Activated CD4-positive, CD25-positive, alpha-beta regulatory T cell treated with anti-CD3 and anti-CD28 coated beads, Interleukin-2, amount 50 U/mL, for 16 hours (primary cell): ENCODE measurements around the gene PHF2.

ENCODE experiments used
- DNase-seq: peaks from one replicate; pipeline ENCODE4 v3.0.0-alpha.2; 2020; ENCODE audit warnings: low read depth, low spot score

Gene PHF2

DNA sequence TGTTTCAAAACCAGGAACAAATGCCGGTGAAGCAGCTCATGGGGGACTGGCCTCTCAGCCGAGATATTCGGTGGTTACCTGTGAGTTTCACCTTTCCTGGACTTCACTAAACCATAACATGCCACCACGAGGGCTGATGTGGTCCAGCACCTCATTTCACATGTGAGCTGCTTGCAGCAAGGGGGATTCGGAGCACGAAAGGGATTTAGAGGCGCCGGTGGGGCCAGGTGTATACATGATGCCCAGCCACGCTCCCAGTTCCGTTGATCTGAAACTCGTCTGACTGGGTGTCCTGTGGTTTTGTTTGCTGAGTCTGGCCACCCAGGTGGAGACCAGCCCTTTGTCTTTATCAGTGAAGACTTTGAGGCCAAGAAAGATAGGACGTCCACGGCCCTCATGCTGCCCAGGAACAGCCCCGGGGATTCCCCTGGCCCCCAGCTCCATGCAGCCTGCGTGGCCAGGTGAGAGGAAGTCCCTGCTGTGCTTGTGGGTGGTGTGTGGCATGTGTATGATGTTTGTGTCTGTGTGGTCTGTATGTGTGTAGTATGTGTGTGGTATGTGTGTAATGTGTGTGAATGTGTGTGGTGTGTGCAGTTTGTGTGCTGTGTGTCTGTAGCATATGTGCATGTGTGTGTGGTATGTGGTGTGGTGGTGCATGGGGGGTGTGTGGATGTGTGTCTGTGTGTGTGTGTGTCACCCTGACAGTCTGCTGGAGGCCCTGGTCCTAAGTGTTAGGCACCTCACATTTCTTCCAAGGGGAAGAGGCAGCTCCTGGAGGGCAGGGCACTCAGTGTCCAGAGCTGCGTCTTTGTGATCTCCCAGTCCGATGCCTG is 23.4 kb downstream of the PHF2 start:
- no peak for DNase-seq

DNA sequence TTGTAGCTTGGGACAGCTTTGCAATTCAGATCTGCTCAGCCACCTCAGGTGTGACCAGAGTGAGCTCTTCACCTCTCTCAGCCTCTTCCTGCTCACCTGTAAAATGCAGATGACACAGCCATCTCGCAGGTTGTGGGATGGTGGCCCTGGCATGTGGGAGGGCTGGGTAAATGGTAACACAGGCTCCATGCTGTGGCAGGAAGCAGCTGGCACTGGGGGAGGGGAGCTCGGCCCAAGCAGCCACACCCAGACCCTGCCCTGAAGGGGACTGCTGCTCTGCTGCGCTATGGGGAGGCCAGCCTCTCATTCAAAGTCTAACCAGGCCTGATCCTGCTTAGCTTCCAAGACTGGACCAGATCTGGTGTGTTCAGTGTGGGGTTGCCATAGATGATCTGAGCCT is 24.1 kb downstream of the PHF2 start:
- DNase-seq: no peak

DNA sequence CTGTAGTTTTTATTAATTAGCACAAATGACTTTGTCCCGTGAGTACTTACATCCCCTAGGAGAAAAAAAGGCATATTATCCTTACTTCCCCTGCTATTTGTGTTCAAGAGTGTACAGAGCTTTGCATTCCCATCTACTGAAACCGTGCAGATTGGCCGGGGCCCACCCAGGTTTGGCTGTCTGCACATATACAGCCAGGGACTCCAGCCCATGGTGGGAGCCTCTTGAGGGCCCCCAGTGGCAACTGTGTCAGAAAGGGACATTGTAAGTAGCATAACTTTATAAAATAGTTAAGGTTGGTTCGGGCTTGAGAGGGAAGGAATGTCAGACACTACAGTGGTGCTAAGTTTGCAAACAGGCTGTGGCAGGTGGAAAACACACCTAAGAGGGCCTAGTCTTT is 24.7 kb downstream of the PHF2 start:
- DNase-seq: no peak

DNA sequence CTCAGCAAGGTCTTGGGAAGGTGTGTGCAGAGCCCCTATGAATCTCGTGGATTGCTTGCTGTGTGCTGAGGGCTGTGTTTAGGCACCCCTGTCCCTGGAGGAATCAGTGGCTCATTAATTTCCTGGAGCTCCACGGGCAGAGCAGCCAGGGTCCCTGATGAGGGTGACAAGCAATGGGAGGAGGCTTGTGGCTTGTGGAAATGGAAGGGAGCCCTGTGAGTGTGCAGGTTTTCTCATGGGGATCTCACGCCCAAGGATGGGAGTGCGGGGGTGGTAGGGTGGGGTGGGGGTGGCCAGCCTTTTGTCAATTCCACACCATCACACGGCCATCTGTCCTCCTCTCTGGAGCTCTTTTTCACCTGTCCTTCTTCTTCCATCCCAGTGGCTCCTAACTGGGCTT is 25.3 kb downstream of the PHF2 start:
- no peak for DNase-seq

DNA sequence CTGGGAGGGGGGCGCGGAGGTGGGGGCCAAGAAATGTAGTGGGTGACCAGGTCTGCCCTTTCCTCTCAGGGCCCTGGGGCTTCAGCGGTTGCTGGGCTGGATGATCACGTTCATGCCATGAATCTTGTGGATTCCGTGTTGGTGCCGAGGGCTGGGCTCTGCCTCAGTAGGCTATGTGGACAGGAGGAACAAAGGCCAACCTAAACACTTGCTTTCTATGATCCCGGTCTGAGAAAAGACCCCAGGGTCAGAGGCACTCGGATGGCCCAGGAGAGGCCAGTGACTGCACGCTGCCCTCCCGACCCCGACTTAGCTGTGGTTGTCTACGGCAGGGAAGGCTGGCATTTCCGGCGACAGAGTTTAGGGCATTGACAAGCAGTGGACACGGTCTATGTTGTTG is 26.6 kb downstream of the PHF2 start:
- DNase-seq: no peak

DNA sequence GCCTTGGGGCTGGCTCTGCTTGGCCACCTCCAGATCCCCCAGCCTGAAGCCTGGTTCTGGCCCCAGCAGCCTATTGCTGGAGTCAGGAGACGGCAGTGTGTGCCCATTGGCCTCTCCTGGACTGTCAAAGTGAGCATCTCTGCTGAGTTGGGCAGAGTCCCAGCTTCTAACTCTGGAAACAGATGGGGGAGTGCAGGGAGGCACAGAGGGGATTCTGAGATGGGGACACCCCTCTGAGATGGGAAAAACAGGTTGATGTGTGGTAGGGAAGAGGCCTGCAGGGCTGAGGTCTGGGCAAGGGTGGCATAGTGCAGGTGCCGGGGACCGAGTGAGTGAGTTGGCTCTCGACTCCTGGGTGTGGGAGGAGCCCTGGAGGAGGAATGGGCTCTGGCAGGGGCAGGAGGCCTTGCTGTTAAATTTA is 27.5 kb downstream of the PHF2 start:
- DNase-seq: no peak

DNA sequence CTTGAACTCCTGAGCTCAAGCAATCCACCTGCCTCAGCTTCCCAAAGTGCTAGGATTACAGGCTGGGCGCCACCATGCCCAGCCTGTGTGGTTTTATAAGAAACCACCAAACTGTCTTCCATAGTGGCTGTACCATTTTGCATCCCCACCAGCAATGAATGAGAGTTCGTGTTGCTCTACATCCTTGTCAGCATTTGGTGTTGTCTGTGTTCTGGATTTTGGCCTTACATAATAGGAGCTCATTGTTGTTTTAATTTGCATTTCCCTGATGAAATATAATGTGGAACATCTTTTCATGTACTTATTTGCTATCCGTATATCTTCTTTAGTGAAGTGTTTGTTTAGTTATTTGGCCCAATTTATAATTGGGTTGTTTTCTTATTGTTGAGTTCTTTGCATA is 29.8 kb downstream of the PHF2 start:
- no peak for DNase-seq

DNA sequence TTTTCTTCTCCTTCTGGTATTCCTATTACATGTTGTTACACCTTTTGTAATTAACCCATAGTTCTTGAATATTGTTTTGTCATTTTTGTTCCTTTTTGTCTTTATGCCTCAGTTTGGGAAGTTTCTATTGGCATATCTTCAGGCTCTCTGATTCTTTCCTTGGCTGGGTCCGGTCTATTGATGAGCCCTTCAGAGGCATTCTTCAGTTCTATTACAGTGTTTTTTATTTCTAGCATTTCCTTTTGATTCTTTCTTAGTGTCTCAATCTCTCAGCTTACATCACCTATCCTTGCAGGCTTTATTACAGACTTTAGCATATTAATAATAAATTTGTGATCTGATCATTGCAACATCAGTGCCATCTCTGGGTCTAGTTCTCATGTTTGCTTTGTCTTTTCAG is 33.8 kb downstream of the PHF2 start:
- DNase-seq: no peak

DNA sequence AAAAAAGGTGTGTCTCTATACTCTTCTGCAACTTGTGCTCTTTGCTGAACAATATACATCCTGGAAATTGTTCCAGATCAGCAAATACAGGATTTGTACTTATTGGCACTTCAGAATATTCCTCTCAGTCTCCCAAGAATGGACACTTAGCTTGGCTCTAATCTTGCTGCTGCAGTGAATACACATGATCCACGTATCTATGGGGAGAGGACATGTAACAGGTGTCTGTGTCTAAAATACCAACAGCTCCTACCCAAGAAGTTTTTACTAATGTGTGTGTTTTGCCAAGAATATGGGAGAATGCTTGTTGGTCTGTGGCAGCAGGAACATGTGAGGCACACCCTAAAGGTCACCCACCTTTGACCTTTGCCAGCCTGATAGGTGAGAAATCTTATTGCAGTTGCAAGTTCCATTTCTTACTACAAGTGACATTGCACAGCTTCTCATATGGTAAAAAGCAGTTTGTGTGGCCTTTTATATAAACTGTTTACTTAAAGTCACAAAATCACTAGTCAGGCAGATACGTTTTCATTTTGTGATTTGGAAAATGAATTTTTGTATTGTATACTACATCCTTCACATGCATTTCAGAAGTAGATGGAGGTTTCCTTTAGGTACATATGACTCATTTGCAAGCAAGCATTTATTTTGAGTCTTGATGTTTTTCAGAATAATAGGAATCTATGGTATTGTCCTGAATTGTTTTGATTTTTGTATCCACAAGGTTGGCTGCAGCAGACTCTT is 35.8 kb downstream of the PHF2 start:
- DNase-seq: no peak

DNA sequence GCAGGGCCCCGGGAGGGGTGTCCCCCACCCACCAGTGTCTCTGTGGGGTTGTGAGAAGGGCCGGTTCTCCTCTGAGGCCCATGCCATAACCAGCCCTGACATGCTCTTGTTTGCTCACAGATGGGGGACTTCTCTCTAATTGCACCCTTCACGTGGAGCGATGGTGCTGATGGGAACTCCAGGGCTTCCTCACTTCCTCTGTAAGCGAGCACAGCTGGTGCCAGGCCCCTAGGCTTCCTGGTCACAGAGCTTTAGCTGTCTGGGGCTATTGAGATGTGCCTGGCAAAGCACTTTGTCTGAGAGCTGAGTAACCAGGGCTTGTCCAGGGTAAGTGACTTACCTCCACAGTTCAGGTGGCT is 36.4 kb downstream of the PHF2 start:
- no peak for DNase-seq

DNA sequence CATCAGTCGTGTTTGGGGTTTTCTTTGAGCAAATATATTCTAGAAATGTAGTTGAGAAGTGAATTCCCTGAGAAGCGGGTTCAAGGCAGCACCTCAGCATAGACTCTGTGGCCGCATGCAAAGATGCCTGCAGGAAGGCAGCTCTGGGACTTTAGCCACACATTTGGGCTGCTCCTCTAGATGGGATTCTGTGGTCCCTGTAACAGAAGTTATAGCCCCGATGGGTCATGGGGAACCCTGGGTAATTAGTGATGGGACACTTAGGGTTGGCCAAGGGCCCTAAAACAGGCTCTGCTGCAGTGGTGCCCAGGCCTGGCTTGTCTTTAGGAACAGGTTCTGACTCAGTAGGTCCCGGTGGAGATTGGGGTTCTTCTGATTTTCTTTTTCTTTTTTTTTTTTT is 36.8 kb downstream of the PHF2 start:
- DNase-seq: no peak

DNA sequence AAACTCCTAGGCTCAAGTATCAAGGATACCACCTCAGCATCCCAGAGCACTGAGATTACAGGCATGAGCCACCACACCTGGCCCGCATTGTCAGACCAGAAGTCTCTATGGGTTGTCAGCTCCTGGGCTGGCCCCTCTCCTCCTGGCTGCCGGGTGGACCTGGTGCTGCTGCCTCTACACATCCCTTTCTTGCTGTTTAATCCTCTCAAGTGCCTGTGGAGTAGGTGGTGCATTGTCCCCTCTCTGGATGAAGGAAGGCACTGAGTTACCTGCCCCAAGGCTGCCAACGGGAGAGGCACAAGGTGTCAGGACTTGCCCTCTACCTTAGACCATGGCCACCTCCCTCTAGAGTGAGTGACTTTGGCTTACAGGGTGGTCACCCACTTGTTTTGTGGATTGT is 37.4 kb downstream of the PHF2 start:
- no peak for DNase-seq

DNA sequence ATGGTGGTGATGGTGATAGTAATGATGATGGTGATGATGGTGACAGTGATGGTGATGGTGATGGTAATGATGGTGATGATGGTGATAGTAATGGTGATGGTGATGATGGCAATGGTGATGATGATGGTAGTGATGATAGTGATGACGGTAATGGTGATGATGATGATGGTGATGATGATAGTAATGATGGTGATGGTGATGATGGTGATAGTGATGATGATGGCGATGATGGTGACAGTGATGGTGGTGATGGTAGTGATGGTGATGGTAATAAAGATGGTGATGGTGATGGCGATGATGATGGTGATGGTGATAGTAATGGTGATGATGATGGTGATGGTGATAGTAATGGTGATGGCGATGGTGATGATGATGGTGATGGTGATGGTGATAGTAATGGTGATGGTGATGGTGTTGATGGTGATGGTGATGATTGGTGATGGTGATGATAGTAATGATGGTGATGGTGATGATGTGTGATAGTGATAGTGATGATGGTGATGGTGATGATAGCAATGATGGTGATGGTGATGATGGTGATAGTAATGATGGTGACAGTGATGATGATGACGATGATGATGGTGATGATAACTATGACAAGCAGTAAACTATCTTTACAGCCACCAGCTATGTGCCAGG is 38.6 kb downstream of the PHF2 start:
- DNase-seq: no peak

DNA sequence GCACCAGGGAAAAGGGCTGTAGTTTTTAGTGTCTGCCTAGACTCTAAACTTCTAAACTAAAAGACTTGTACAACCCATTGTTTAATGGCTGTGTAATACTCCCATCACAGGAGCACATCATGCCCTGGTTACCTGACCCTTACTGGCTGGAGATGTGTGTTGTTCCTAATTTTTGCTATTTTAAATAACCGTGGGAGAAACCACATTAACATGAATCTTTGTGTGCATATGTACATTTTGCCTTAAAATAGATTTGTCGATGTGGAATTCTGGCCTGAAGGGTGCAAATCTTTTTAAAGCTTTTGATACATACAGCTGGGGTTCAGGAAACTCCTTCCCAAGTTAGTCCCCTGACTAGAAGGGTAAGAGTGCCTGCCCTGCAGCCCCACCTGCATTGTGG is 39.7 kb downstream of the PHF2 start:
- DNase-seq: no peak

DNA sequence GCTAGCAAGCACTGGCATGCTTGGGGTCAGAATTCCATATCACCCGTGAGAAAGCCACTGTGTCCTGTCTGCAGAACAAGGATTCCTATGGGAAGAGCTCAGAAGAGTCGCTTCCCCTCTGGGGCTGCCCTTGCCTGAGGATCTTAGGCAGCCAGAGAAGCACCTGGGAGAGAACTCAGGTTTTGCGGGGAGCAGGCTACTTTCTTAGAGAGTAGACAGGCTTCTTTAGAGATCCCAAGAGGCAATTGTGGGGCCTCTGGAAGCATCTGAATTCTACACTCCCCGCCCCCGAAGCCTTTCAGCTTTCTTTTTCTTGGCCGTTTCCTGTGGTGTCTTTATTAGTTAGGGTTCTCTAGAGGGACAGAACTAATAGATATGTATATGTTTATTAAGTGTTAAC is 40.9 kb downstream of the PHF2 start:
- no peak for DNase-seq

DNA sequence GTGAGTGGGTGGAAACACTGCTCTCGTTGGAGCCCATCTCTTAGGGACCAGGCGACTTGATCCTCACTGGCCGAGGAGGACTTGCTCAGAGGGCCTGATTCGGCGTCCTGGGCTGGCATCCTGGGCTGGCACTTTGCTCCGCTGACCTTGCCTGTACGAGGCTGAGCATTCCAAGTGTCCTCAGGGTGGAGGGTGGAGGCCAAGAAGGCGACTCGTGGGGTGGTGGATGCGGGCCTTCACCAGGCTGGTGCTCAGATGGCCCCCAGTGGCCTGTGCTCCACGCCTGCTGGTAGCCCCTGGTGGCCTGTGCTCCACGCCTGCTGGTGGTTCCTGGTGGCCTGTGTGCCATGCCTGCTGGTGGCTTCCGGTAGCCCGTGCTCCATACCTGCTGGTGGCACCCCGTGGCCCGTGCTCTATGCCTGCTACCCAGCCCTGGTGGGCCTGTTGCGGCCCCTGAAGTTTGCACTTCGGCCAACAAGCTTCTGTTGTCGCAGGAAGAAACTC is 42.9 kb downstream of the PHF2 start:
- no peak for DNase-seq

DNA sequence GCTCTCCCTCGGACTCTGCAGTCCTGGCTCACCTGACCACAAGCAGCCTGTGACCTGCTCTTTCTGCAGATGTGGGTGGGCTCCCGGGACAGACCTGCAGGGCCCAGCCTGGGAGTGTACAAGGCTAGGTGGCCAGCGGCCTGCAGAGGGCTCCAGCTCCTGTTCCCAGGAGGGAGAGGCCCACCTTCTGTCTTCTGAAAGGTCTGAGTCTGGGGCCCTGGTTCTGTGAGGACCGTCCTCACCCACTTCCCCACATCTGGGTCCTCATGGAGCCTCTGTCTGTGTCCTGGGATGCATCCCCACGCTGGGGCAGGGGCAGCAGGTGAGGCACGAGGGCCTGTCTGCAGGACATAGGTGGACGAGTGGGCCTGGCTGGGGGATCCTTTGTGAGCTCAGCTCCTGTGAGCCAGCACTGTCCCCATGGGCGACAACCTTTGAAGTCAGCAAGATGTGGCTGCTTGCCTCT is 43.7 kb downstream of the PHF2 start:
- no peak for DNase-seq

DNA sequence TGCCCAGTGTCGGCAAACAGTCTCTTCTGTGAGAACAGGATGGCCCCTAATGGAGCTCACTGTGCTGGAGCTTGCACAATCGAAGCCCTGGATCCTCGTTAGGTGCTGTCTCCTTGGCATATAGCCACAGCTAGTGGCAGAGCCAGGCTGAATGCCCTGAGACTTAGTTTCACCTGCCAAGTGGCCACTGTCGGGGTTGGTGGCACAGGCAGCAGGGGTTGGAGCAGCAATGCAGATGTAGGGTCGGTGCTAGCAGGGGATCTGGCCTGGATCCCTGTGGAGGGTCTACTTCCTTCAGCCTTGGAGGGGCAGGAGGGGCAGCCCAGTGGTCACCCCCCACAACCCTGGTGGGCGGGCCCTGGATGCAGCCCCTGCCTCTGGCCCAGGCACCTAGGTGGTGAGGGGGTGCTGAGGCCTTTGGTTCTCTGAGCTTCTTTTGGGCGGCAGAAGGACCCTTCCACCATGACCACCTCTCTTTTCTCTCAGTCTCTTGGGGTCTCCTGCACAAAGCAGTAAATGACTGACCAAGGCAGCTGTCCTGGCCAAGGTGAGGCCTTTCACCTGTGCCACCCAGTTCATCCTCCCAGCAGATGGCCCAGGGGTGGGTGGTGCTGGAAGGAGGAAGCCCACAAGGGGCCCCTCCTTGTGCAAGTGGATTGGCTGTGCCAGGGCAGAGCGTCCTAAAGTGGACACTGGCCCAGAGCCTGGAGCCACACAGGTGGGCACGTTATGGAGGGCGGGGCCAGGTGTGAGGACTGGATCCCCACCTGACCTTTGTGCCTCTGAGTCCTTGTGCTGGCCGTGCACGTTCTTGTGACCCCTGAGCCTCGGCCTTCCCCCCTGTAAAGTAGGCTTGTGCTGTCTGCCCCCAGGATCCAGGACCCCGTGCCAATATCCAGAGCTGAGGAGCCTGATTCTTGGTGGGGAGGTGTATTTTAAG is 44.8 kb downstream of the PHF2 start:
- no peak for DNase-seq

DNA sequence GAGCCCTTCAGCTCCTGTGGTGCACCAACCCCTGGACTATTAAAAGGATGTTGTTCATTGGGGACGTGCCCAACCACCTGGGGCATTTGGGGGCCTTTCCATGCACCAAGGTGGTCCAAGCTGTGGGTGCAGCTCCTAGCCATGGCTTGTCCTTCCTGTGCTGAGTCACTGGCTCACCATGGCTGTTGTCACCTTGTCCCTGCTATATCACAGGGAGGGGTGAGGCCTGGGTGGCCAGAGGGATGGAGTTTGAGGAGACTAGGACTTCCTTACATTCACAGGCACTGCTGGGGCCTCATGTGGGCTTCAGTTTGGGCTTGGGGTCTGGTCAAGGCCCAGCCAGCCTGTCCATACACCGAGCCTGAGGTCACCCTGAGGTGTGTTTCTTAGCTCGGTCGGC is 45.5 kb downstream of the PHF2 start:
- DNase-seq: no peak

DNA sequence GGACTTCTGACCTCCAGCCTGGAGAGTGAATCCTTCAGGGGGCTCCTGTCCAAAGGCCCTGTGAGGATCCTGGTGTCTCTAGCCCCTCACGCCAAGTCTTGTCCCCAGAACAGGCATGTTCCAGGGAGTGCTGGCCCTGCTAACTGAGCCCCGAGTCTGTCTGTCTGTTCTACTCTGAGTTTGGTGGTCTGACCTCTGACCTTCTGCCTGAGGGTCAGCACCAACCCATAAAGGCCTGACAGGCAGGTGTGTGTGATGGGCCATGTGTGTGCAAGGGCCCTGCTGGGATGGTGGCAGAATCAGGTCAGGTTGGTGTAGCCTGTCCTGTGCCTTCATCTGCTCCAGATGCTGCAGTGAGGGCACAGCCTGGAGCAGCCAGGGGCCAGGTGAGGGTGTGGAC is 46.3 kb downstream of the PHF2 start:
- no peak for DNase-seq

DNA sequence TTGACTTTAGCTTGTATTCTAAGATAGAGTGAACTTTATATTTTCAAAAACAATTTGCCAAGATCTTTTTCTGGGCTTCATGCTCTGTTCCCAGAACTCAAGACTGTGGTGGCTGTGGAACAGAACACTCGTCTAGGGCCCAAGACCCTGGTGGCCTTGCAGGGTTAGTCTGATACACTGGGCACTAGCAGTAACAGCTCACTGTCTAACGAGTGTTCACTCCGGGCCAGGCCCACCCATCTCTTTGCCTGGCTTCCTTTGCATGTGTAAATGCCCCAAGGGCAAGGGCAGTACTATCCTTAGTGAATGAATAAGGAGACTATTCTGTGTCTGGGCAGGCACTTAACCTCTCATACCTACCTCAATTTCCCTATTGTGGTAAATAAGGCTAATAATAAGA is 47.4 kb downstream of the PHF2 start:
- no peak for DNase-seq
